Activated naive CD8-positive, alpha-beta T cell treated with anti-CD3 and anti-CD28 coated beads, Interleukin-2, amount 10 ng/mL, durations not matched to agents 7 days and 5 days (primary cell): Measurements from ENCODE around the gene PLCB4. TPM values are rescaled to one million over a fixed set of nuclear protein-coding genes. Genes with fewer than 3 reads are reported as not detected.

Experiments used
- ATAC-seq: fragments of 150-1000 bp; cut with Tn5 transposase; one replicate; pipeline ENCODE4 v1.10.0; 2021; ENCODE audit warnings: low read depth, moderate library complexity
- POLR2A ChIA-PET: fragments of 350-600 bp; sonication (Branson Sonifier 250); formaldehyde crosslinking; loops from one replicate; lab custom pipeline; 2021; ENCODE audit warnings: antibody characterized with exemption; lab: Charles Lee
- DNase-seq: peaks from one replicate; pipeline ENCODE4 v3.0.0; 2021
- H3K27ac Mint-ChIP-seq: one replicate; pipeline ENCODE4 v1.8.0; 2022; ENCODE audit warnings: mild to moderate bottlenecking, mixed read lengths
- H3K27me3 Mint-ChIP-seq: one replicate; pipeline ENCODE4 v1.8.0; 2022; ENCODE audit warnings: mild to moderate bottlenecking, moderate library complexity, mixed read lengths
- H3K36me3 Mint-ChIP-seq: one replicate; pipeline ENCODE4 v1.8.0; 2021; ENCODE audit warnings: mild to moderate bottlenecking, mixed read lengths
- H3K4me1 Mint-ChIP-seq: one replicate; pipeline ENCODE4 v1.8.0; 2021; ENCODE audit warnings: mixed read lengths
- H3K4me3 Mint-ChIP-seq: one replicate; pipeline ENCODE4 v1.8.0; 2022; ENCODE audit warnings: mild to moderate bottlenecking, moderate library complexity, mixed read lengths
- H3K9me3 Mint-ChIP-seq: one replicate; pipeline ENCODE4 v1.8.0; 2021; ENCODE audit warnings: mixed read lengths
- total RNA-seq, 2 experiments: library from RNA; stranded (reverse); gene quantifications; one replicate each; pipeline ENCODE4 v1.2.3, GENCODE V29; 2021

PLCB4 gene
- total RNA-seq, 2 experiments from 2014 or later = not detected

GRCh38 chr20:9411833-9412232, 342.9 kb downstream of the PLCB4 start:
- no peaks in the 10 kb centered on the region for H3K27me3 Mint-ChIP-seq
- H3K36me3 Mint-ChIP-seq = no peaks in the 10 kb centered on the region
- H3K27ac Mint-ChIP-seq = no peak overlapping the region
- H3K9me3 Mint-ChIP-seq = no peaks in the 10 kb centered on the region
- no peak for DNase-seq
- ATAC-seq = no peak
- no peak overlapping the region for H3K4me3 Mint-ChIP-seq
- H3K4me1 Mint-ChIP-seq = no peaks in the 10 kb centered on the region
- POLR2A ChIA-PET = no interaction called here

- no peak for ATAC-seq
- Mint-ChIP-seq H3K36me3 (no peaks in the 10 kb centered on the region), H3K9me3 (no peaks in the 10 kb centered on the region), H3K4me1 (no peaks in the 10 kb centered on the region), H3K4me3 (no peak overlapping the region), H3K27ac (no peak overlapping the region), H3K27me3 (no peaks in the 10 kb centered on the region)
- DNase-seq = no peak
- POLR2A ChIA-PET = no interaction called here
These were observed 343.4 kb downstream of the PLCB4 start for GRCh38 chr20:9412309-9412708.

- H3K36me3 Mint-ChIP-seq = no peaks in the 10 kb centered on the region
- H3K27me3 Mint-ChIP-seq = no peaks in the 10 kb centered on the region
- no peaks in the 10 kb centered on the region for H3K4me1 Mint-ChIP-seq
- H3K4me3 Mint-ChIP-seq = no peak overlapping the region
- H3K9me3 Mint-ChIP-seq = no peaks in the 10 kb centered on the region
- DNase-seq (no peak), ATAC-seq (no peak)
- POLR2A ChIA-PET = no interaction called here
- no peak overlapping the region for H3K27ac Mint-ChIP-seq
These were observed 344.1 kb downstream of the PLCB4 start for GRCh38 chr20:9413001-9413400.

- no peak for ATAC-seq
- no peaks in the 10 kb centered on the region for H3K4me1 Mint-ChIP-seq
- POLR2A ChIA-PET = no interaction called here
- no peaks in the 10 kb centered on the region for H3K9me3 Mint-ChIP-seq
- no peaks in the 10 kb centered on the region for H3K27me3 Mint-ChIP-seq
- no peak overlapping the region for H3K4me3 Mint-ChIP-seq
- H3K27ac Mint-ChIP-seq = no peak overlapping the region
- no peak for DNase-seq
- no peaks in the 10 kb centered on the region for H3K36me3 Mint-ChIP-seq
These were observed 346.5 kb downstream of the PLCB4 start for GRCh38 chr20:9415426-9415825.

GRCh38 chr20:9416421-9416820, 347.5 kb downstream of the PLCB4 start:
- POLR2A ChIA-PET = no interaction called here
- H3K27me3 Mint-ChIP-seq = no peaks in the 10 kb centered on the region
- H3K4me3 Mint-ChIP-seq = no peak overlapping the region
- no peaks in the 10 kb centered on the region for H3K4me1 Mint-ChIP-seq
- ATAC-seq = no peak
- no peaks in the 10 kb centered on the region for H3K36me3 Mint-ChIP-seq
- H3K27ac Mint-ChIP-seq = no peak overlapping the region
- H3K9me3 Mint-ChIP-seq = no peaks in the 10 kb centered on the region
- no peak for DNase-seq

GRCh38 chr20:9417665-9418064, 348.8 kb downstream of the PLCB4 start:
- no peak overlapping the region for H3K27ac Mint-ChIP-seq
- DNase-seq (no peak), ATAC-seq (no peak)
- POLR2A ChIA-PET = no interaction called here
- no peaks in the 10 kb centered on the region for H3K4me1 Mint-ChIP-seq
- H3K36me3 Mint-ChIP-seq = no peaks in the 10 kb centered on the region
- H3K4me3 Mint-ChIP-seq = no peak overlapping the region
- H3K9me3 Mint-ChIP-seq = no peaks in the 10 kb centered on the region
- H3K27me3 Mint-ChIP-seq = no peaks in the 10 kb centered on the region

GRCh38 chr20:9422321-9423057, 353.6 kb downstream of the PLCB4 start:
- no peak for ATAC-seq
- no peak for DNase-seq
- Mint-ChIP-seq H3K4me1 (no peaks in the 10 kb centered on the region), H3K36me3 (no peaks in the 10 kb centered on the region), H3K27me3 (peaks cover 3% of the 10 kb centered on the region), H3K9me3 (no peaks in the 10 kb centered on the region), H3K4me3 (no peak overlapping the region), H3K27ac (no peak overlapping the region)
- POLR2A ChIA-PET = no interaction called here

GRCh38 chr20:9424551-9424950, 355.7 kb downstream of the PLCB4 start:
- POLR2A ChIA-PET = no interaction called here
- no peak overlapping the region for H3K27ac Mint-ChIP-seq

GRCh38 chr20:9427430-9428291, 358.8 kb downstream of the PLCB4 start:
- DNase-seq (no peak), ATAC-seq (no peak)
- H3K4me1 Mint-ChIP-seq = no peaks in the 10 kb centered on the region
- peaks cover 3% of the 10 kb centered on the region for H3K27me3 Mint-ChIP-seq
- H3K4me3 Mint-ChIP-seq = no peak overlapping the region
- POLR2A ChIA-PET = no interaction called here
- H3K27ac Mint-ChIP-seq = no peak overlapping the region
- no peaks in the 10 kb centered on the region for H3K36me3 Mint-ChIP-seq
- H3K9me3 Mint-ChIP-seq = no peaks in the 10 kb centered on the region

More at GRCh38 chr20:9424551-9424950, 355.7 kb downstream of the PLCB4 start:
- H3K4me3 Mint-ChIP-seq = no peak overlapping the region
- ATAC-seq (no peak), DNase-seq (no peak)
- peaks cover 3% of the 10 kb centered on the region for H3K27me3 Mint-ChIP-seq
- no peaks in the 10 kb centered on the region for H3K36me3 Mint-ChIP-seq
- no peaks in the 10 kb centered on the region for H3K9me3 Mint-ChIP-seq
- H3K4me1 Mint-ChIP-seq = no peaks in the 10 kb centered on the region

GRCh38 chr20:9428292-9428607, 359.4 kb downstream of the PLCB4 start:
- Mint-ChIP-seq H3K4me3 (no peak overlapping the region), H3K27me3 (peaks cover 3% of the 10 kb centered on the region), H3K9me3 (no peaks in the 10 kb centered on the region), H3K36me3 (no peaks in the 10 kb centered on the region), H3K4me1 (no peaks in the 10 kb centered on the region), H3K27ac (no peak overlapping the region)
- ATAC-seq (no peak), DNase-seq (no peak)
- POLR2A ChIA-PET = no interaction called here

GRCh38 chr20:9439806-9440205, 370.9 kb downstream of the PLCB4 start:
- no peaks in the 10 kb centered on the region for H3K36me3 Mint-ChIP-seq
- no peak for DNase-seq
- POLR2A ChIA-PET = no interaction called here
- no peak overlapping the region for H3K4me3 Mint-ChIP-seq
- H3K27me3 Mint-ChIP-seq = no peaks in the 10 kb centered on the region
- H3K9me3 Mint-ChIP-seq = peaks cover 6% of the 10 kb centered on the region
- no peak for ATAC-seq
- no peak overlapping the region for H3K27ac Mint-ChIP-seq
- no peaks in the 10 kb centered on the region for H3K4me1 Mint-ChIP-seq

GRCh38 chr20:9440892-9441291, 372.0 kb downstream of the PLCB4 start:
- Mint-ChIP-seq H3K4me1 (no peaks in the 10 kb centered on the region), H3K27me3 (no peaks in the 10 kb centered on the region), H3K27ac (no peak overlapping the region), H3K4me3 (no peak overlapping the region), H3K36me3 (no peaks in the 10 kb centered on the region), H3K9me3 (peaks cover 6% of the 10 kb centered on the region)
- ATAC-seq (no peak), DNase-seq (no peak)
- POLR2A ChIA-PET = no interaction called here

- H3K9me3 Mint-ChIP-seq = peaks cover 6% of the 10 kb centered on the region
- no peak overlapping the region for H3K4me3 Mint-ChIP-seq
- no peak for DNase-seq
- POLR2A ChIA-PET = no interaction called here
- no peaks in the 10 kb centered on the region for H3K4me1 Mint-ChIP-seq
- H3K27me3 Mint-ChIP-seq = no peaks in the 10 kb centered on the region
- no peak overlapping the region for H3K27ac Mint-ChIP-seq
- ATAC-seq = no peak
- H3K36me3 Mint-ChIP-seq = no peaks in the 10 kb centered on the region
These were observed 373.1 kb downstream of the PLCB4 start for GRCh38 chr20:9441948-9442347.

GRCh38 chr20:9442858-9443257, 374.0 kb downstream of the PLCB4 start:
- POLR2A ChIA-PET = no interaction called here
- Mint-ChIP-seq H3K27ac (no peak overlapping the region), H3K27me3 (no peaks in the 10 kb centered on the region), H3K9me3 (peaks cover 6% of the 10 kb centered on the region), H3K36me3 (no peaks in the 10 kb centered on the region), H3K4me3 (no peak overlapping the region), H3K4me1 (no peaks in the 10 kb centered on the region)
- DNase-seq (no peak), ATAC-seq (no peak)
